ENCODE measurements around the gene MSMB. TPM values are rescaled to one million over a fixed set of nuclear protein-coding genes. Genes with fewer than 3 reads are reported as not detected.

MSMB gene
- total RNA-seq, 1 donor from 2014 or later, result 5.3 TPM

Other genes with a start within 250 kb of the MSMB start
- gene AGAP4, start 198.8 kb downstream of the MSMB start, total RNA-seq, result 16.3 TPM
- 34.2 TPM for gene TIMM23, start 73.8 kb downstream of the MSMB start, total RNA-seq
- 194 TPM for gene NCOA4, start 15.6 kb downstream of the MSMB start, total RNA-seq
- not detected for gene ANTXRL, start 240.7 kb upstream of the MSMB start, total RNA-seq